Central memory CD8-positive, alpha-beta T cell (primary cell): ENCODE data around the gene ANKRD36C.
"Not testable (repeated sequence)": the region's sequence is repeated elsewhere in the genome, so short reads cannot be mapped to it uniquely, and the experiment has no call there.

ENCODE experiments used
- ATAC-seq: fragments of 150-1000 bp; cut with Tn5 transposase; replicated peaks from 2 replicates; pipeline ENCODE4 v1.10.0; 2022; ENCODE audit warnings: mild to moderate bottlenecking, moderate FRiP score, moderate number of reproducible peaks; ENCODE audit not compliant: poor library complexity, severe bottlenecking; ENCODE audit errors: extremely low read depth
- DNase-seq, 2 donors: peaks; one replicate each; pipeline ENCODE4 v3.0.0; 2021; ENCODE audit warnings: low spot score in 2 of 2
- H3K27ac Mint-ChIP-seq: one replicate; pipeline ENCODE4 v1.8.0; 2022; ENCODE audit warnings: low read depth, mild to moderate bottlenecking, moderate library complexity, mixed read lengths
- H3K27me3 Mint-ChIP-seq: one replicate; pipeline ENCODE4 v1.8.0; 2022; ENCODE audit warnings: mixed read lengths
- H3K36me3 Mint-ChIP-seq: one replicate; pipeline ENCODE4 v1.8.0; 2022; ENCODE audit warnings: mild to moderate bottlenecking, moderate library complexity, mixed read lengths; ENCODE audit not compliant: insufficient read depth
- H3K4me1 Mint-ChIP-seq: one replicate; pipeline ENCODE4 v1.8.0; 2022; ENCODE audit warnings: mixed read lengths
- H3K4me3 Mint-ChIP-seq: one replicate; pipeline ENCODE4 v1.8.0; 2022; ENCODE audit warnings: mild to moderate bottlenecking, moderate library complexity, mixed read lengths
- H3K9me3 Mint-ChIP-seq: one replicate; pipeline ENCODE4 v1.8.0; 2022; ENCODE audit warnings: mixed read lengths

The ANKRD36C gene

GRCh38 chr2:95991351-95992094 lies at the start of gene ANKRD36C:
ANKRD36C (minus strand) TSS chr2:95991824; CDS start chr2:95991708, 116 bp downstream.
- DNase-seq = peak; percentile 15 to 32
- H3K36me3 Mint-ChIP-seq, H3K4me1 Mint-ChIP-seq, H3K9me3 Mint-ChIP-seq: not testable (repeated sequence)
- Mint-ChIP-seq H3K27ac (peak within 1 kb of the TSS; percentile 88), H3K27me3 (peaks cover 28% of the 10 kb centered on the region), H3K4me3 (peak within 1 kb of the TSS; percentile 85)
- ATAC-seq = peak; percentile 96

GRCh38 chr2:96035554-96035953 lies 43.9 kb upstream of the ANKRD36C start:
- H3K4me1 Mint-ChIP-seq, H3K36me3 Mint-ChIP-seq, H3K27ac Mint-ChIP-seq, H3K4me3 Mint-ChIP-seq, H3K27me3 Mint-ChIP-seq, H3K9me3 Mint-ChIP-seq, DNase-seq, ATAC-seq: not testable (repeated sequence)

GRCh38 chr2:96034792-96035191 lies 43.2 kb upstream of the ANKRD36C start, which contains the start of gene GPAT2:
GPAT2 (minus strand) TSS chr2:96034916; CDS start chr2:96032359, 2,557 bp downstream.
- ATAC-seq = peak; percentile 39
- not testable (repeated sequence) for H3K27me3 Mint-ChIP-seq, H3K4me3 Mint-ChIP-seq, DNase-seq, H3K36me3 Mint-ChIP-seq, H3K9me3 Mint-ChIP-seq, H3K4me1 Mint-ChIP-seq, H3K27ac Mint-ChIP-seq

- H3K4me3 Mint-ChIP-seq, H3K27ac Mint-ChIP-seq, H3K36me3 Mint-ChIP-seq, H3K27me3 Mint-ChIP-seq, H3K4me1 Mint-ChIP-seq, DNase-seq, H3K9me3 Mint-ChIP-seq: not testable (repeated sequence)
- ATAC-seq = peak; percentile 22
Observed at GRCh38 chr2:96033997-96034396, 42.4 kb upstream of the ANKRD36C start.

- not testable (repeated sequence) for H3K4me1 Mint-ChIP-seq, ATAC-seq, DNase-seq, H3K27me3 Mint-ChIP-seq, H3K9me3 Mint-ChIP-seq, H3K36me3 Mint-ChIP-seq, H3K27ac Mint-ChIP-seq, H3K4me3 Mint-ChIP-seq
Observed at GRCh38 chr2:96027725-96028325, 36.2 kb upstream of the ANKRD36C start.

- not testable (repeated sequence) for DNase-seq, H3K27me3 Mint-ChIP-seq, H3K4me1 Mint-ChIP-seq, H3K4me3 Mint-ChIP-seq, ATAC-seq, H3K27ac Mint-ChIP-seq, H3K9me3 Mint-ChIP-seq, H3K36me3 Mint-ChIP-seq
Observed at GRCh38 chr2:96025755-96026154, 34.1 kb upstream of the ANKRD36C start.

GRCh38 chr2:96025194-96025492 lies 33.5 kb upstream of the ANKRD36C start:
- ATAC-seq (no peak), DNase-seq (no peak)
- no peak overlapping the region for H3K27ac Mint-ChIP-seq
- no peaks in the 10 kb centered on the region for H3K27me3 Mint-ChIP-seq
- peaks cover 3% of the 10 kb centered on the region for H3K36me3 Mint-ChIP-seq
- H3K4me3 Mint-ChIP-seq = no peak overlapping the region
- H3K4me1 Mint-ChIP-seq = peaks cover 5% of the 10 kb centered on the region
- H3K9me3 Mint-ChIP-seq = no peaks in the 10 kb centered on the region

GRCh38 chr2:96024336-96025193 lies 32.9 kb upstream of the ANKRD36C start:
- ATAC-seq (no peak), DNase-seq (no peak)
- Mint-ChIP-seq H3K4me1 (peaks cover 5% of the 10 kb centered on the region), H3K4me3 (no peak overlapping the region), H3K27me3 (no peaks in the 10 kb centered on the region), H3K27ac (no peak overlapping the region), H3K36me3 (peaks cover 3% of the 10 kb centered on the region), H3K9me3 (no peaks in the 10 kb centered on the region)

- H3K27me3 Mint-ChIP-seq, DNase-seq, H3K36me3 Mint-ChIP-seq, H3K27ac Mint-ChIP-seq, ATAC-seq, H3K4me1 Mint-ChIP-seq, H3K9me3 Mint-ChIP-seq, H3K4me3 Mint-ChIP-seq: not testable (repeated sequence)
Observed at GRCh38 chr2:96023701-96024100, 32.1 kb upstream of the ANKRD36C start.

GRCh38 chr2:96022701-96023447 lies 31.2 kb upstream of the ANKRD36C start:
- not testable (repeated sequence) for H3K36me3 Mint-ChIP-seq, H3K27me3 Mint-ChIP-seq, H3K27ac Mint-ChIP-seq, H3K9me3 Mint-ChIP-seq, H3K4me3 Mint-ChIP-seq, H3K4me1 Mint-ChIP-seq
- peak; percentile 52 to 61 for DNase-seq
- peak; percentile 88 for ATAC-seq

- H3K9me3 Mint-ChIP-seq, H3K4me1 Mint-ChIP-seq, H3K36me3 Mint-ChIP-seq, DNase-seq, H3K27me3 Mint-ChIP-seq, ATAC-seq, H3K27ac Mint-ChIP-seq, H3K4me3 Mint-ChIP-seq: not testable (repeated sequence)
Observed at GRCh38 chr2:96022126-96022525, 30.5 kb upstream of the ANKRD36C start.

GRCh38 chr2:96021142-96021541 lies 29.5 kb upstream of the ANKRD36C start:
- not testable (repeated sequence) for H3K27ac Mint-ChIP-seq, H3K9me3 Mint-ChIP-seq, ATAC-seq, H3K36me3 Mint-ChIP-seq, H3K4me1 Mint-ChIP-seq, DNase-seq, H3K4me3 Mint-ChIP-seq, H3K27me3 Mint-ChIP-seq
